K562 (cell line): ENCODE data around the gene PRELID3B. TPM values are rescaled to one million over a fixed set of nuclear protein-coding genes. Genes with fewer than 3 reads are reported as not detected.

Experiments
- CHCHD3 ChIP-seq: fragments of 250-450 bp; sonication (Bioruptor Pico); IDR thresholded peaks from 2 replicates; pipeline ENCODE4 v2.1.2; 2022; ENCODE audit warnings: mild to moderate bottlenecking
- FOXJ2 ChIP-seq: fragments of 200-800 bp; sonication (Bioruptor generic); IDR thresholded peaks from 2 replicates; pipeline ENCODE4 v1.6.1; 2016; ENCODE audit warnings: missing genetic modification characterization, missing compliant biosample characterization
- GABPB1 ChIP-seq: sonication (generic); formaldehyde crosslinking; IDR thresholded peaks from 2 replicates; pipeline ENCODE4 v1.8.0; 2022; ENCODE audit warnings: mild to moderate bottlenecking, missing genetic modification reagents
- HDAC6 ChIP-seq: IDR thresholded peaks from 2 replicates; pipeline ENCODE4 v1.6.1; 2012; ENCODE audit warnings: low read depth, mild to moderate bottlenecking, control low read depth, inconsistent platforms, low read length, moderate library complexity
- MAFG ChIP-seq: fragments of 450-650 bp; conservative IDR thresholded peaks from 2 replicates; pipeline ENCODE4 v1.6.1; 2016; ENCODE audit warnings: missing genetic modification characterization, missing compliant biosample characterization
- NRF1 ChIP-seq, 2 experiments: fragments of 450-650 bp; IDR thresholded peaks in 1 of 2; conservative IDR thresholded peaks in 1 of 2; 2 replicates each; pipeline ENCODE4 v1.6.1; 2014; ENCODE audit warnings: mild to moderate bottlenecking in 2 of 2
- RCOR1 ChIP-seq, 2 experiments: IDR thresholded peaks; 2 replicates each; pipeline ENCODE4 v1.6.1; 2012; ENCODE audit warnings: low read depth in 2 of 2, low read length in 2 of 2, borderline replicate concordance in 1 of 2, improper control_type of control experiment in 1 of 2
- THRAP3 ChIP-seq: fragments of 450-650 bp; IDR thresholded peaks from 2 replicates; pipeline ENCODE4 v1.6.1; 2016; ENCODE audit warnings: mild to moderate bottlenecking, inconsistent platforms, borderline replicate concordance
- ZBTB1 ChIP-seq: sonication (generic); formaldehyde crosslinking; IDR thresholded peaks from 2 replicates; pipeline ENCODE4 v1.8.1; 2023; ENCODE audit warnings: missing genetic modification reagents, low read depth, mild to moderate bottlenecking, borderline replicate concordance
- ZNF592 ChIP-seq: fragments of 450-650 bp; IDR thresholded peaks from 2 replicates; pipeline ENCODE4 v1.6.1; 2017; ENCODE audit warnings: antibody characterized with exemption, mild to moderate bottlenecking
- polyA plus RNA-seq, 8 experiments: library from polyadenylated mRNA; depleted of rRNA in 4 of 8; stranded (reverse) in 5 of 8; unstranded in 3 of 8; fragments of >200 nt; fragmentation: Nextera tagmentation in 2 of 8; fragmentation: Illumina TruSeq in 1 of 8; extraction: Ambion mirVana in 2 of 8; extraction: Trizol in 1 of 8; gene quantifications; 2 replicates each; pipeline versions ENCODE4 v1.2.1 to v1.2.3, GENCODE V29; 2011 to 2014; ENCODE audit warnings: inconsistent platforms in 1 of 8, missing spikeins in 1 of 8
- total RNA-seq, 7 experiments: library from RNA; depleted of rRNA in 6 of 7; stranded (reverse); fragments of >200 nt in 6 of 7; fragmentation: Illumina TruSeq in 2 of 7; extraction: Trizol in 2 of 7; gene quantifications; 2 replicates each; pipeline versions ENCODE4 v1.2.1 to v1.2.3, GENCODE V29; 2011 to 2021; ENCODE audit warnings: low replicate concordance in 1 of 7
- TF ChIP-seq, protein P1 (sequence below): fragments of 450-650 bp; formaldehyde crosslinking; IDR thresholded peaks from 2 replicates; pipeline ENCODE4 v1.4.0; 2022; ENCODE audit warnings: mild to moderate bottlenecking, moderate library complexity

PRELID3B gene
- total and polyA plus RNA-seq, 9 of the 15 experiments (the other 6 are each of a cell fraction or from before 2014, with no cell fraction given) = 77.0 to 186 (median 101) TPM

DNA sequence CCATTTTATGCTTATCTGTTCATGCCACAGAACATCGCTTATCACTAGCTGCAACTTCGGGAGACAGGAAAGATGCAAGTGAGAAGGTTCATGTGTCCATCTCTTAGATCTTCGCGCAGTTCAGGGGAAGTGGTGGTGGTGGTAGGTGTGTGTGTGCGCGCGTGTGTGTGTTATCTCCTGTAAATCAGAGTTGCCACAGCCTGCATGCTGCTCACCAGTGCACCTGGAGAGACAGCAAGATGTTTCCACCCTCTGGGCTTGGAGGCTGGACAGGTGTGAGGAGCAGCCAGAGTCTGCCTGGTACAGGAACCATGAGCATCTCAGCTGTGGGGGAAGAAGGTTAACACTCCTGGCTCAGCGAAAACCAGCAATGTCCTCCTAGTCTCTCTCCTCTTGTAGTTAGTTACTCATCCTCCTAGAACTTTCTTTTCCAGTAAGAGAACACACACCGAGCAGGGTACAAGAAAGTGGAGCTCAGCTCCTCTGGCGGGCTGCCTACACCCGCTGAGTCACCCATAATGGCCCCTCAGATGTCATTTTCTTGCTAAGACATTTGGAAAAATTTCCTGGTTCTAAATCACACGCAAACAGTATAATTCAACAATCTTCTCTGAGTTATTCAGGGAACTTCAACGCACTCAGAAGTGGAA, 28.5 kb downstream of the PRELID3B start (continued):
- peak in 1 of 2 experiments; percentile 37; a peak in 1 of 4 replicates for TF ChIP-seq RCOR1 (IDR thresholded peaks at IDR 0.05; ENCODE audit: borderline replicate concordance in 1 of 2, low read depth in 2 of 2, low read length in 2 of 2)
- no peak for TF ChIP-seq GABPB1 (CRISPR knock-in tag)
- TF ChIP-seq FOXJ2 (tag) = no peak
- TF ChIP-seq, protein P1, sequence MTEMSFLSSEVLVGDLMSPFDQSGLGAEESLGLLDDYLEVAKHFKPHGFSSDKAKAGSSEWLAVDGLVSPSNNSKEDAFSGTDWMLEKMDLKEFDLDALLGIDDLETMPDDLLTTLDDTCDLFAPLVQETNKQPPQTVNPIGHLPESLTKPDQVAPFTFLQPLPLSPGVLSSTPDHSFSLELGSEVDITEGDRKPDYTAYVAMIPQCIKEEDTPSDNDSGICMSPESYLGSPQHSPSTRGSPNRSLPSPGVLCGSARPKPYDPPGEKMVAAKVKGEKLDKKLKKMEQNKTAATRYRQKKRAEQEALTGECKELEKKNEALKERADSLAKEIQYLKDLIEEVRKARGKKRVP (CRISPR knock-in tag) = no peak
- TF ChIP-seq CHCHD3 (CRISPR knock-in tag) = no peak
- TF ChIP-seq ZBTB1 (CRISPR knock-in tag) = no peak
- TF ChIP-seq NRF1 (conservative IDR thresholded peaks at IDR 0.05 in 1 of 2, IDR thresholded peaks at IDR 0.05 in 1 of 2) = peak; percentile 7 to 40; a peak in 2 of 4 replicates
- TF ChIP-seq ZNF592 = no peak
- TF ChIP-seq HDAC6 = no peak
- TF ChIP-seq MAFG (tag) = 0 out of 2 replicates have a peak, but pooled peaks have one; percentile 9
- TF ChIP-seq THRAP3 = no peak
